Measurements from ENCODE around the gene C9.
"Not testable (repeated sequence)": the region's sequence is repeated elsewhere in the genome, so short reads cannot be mapped to it uniquely, and the experiment has no call there.

The C9 gene

DNA sequence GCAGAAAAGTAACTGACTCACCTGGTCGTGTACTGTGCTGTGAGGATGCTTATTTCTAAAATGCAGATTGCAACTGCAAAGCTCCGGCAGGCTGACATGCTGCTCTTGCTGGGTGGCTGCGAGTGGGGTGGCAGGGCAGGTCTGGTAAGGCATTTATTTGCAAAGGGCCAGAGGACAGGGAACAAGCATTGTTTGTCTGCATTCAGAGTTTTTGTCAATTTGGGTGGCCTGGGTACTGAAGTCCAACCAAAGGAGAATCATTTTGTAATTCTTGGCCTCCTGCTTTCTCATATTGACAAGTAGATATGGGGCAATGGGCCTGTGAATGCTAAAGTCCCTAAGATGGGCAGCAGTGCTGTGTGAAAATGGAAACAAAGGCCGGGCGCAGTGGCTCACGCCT, at the start of gene C9:
TSS of gene C9 (minus strand) at position 129 of the 400 bp plus-strand sequence. CDS start at position 98, 31 bp downstream.
- no peak for DNase-seq (ENCODE audit: low spot score)

- no peak for DNase-seq (ENCODE audit: low spot score)
These were observed 49.5 kb upstream of the C9 start for GRCh38 chr5:39413771-39414170.

GRCh38 chr5:39412721-39413394, 48.6 kb upstream of the C9 start:
- no peak for DNase-seq (ENCODE audit: low spot score)

DNA sequence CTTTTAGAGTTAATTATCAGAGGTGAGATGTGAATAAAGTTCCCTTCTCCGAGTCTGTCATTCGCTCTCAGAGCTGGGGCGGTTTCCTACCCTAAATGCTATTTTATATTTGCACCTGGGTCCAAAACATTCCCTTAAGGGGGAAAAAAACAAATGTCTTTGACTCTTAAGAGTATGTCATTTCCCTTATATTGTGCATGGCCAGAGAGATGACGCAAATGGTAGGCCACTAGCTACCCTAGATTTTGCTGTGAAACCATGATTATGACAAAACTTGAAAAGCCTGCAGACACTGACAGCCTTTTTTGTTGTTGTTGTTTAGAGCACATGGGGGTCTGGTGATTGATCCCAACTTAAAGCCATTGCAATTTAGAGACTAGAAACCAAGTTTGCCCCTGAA, 47.7 kb upstream of the C9 start:
- no peak for DNase-seq (ENCODE audit: low spot score)

DNA sequence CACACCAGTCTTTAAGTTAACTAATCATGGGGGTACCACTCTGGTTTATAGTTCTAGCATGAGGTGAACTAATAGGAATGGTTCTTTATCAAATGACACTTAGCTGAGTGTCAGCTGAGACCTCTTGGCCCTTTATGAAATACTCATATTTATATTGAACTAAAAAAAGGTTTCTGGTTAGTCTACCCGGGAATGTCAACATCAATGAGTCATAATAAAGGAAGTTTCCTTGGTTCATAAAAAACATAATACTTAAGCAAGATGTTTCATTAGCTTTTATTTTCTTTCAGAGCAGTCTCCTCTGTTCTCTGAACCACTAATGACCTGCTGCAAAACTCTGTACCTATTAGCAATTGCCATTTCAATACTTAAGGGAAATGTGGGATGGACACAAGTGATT, 46.8 kb upstream of the C9 start:
- no peak for DNase-seq (ENCODE audit: low spot score)

DNA sequence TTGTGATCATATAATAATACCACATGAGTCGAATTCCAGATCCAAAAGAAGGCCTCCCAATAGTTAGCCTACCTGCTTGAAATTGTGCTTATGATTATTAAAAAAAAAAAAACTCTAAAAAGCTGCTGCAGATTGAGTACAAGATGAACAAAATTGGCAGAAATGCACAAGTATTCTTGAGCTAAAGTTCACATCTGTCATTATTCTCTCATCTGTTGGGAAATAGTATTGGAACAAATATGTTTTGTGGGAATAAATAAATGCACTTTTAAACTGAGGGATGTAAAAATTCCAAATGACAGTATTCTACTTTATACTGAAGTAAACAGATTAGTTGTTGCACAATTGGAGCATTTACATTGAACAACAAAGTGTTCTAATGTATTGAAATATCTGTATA, 44.7 kb upstream of the C9 start:
- DNase-seq (ENCODE audit: low spot score) = no peak

DNA sequence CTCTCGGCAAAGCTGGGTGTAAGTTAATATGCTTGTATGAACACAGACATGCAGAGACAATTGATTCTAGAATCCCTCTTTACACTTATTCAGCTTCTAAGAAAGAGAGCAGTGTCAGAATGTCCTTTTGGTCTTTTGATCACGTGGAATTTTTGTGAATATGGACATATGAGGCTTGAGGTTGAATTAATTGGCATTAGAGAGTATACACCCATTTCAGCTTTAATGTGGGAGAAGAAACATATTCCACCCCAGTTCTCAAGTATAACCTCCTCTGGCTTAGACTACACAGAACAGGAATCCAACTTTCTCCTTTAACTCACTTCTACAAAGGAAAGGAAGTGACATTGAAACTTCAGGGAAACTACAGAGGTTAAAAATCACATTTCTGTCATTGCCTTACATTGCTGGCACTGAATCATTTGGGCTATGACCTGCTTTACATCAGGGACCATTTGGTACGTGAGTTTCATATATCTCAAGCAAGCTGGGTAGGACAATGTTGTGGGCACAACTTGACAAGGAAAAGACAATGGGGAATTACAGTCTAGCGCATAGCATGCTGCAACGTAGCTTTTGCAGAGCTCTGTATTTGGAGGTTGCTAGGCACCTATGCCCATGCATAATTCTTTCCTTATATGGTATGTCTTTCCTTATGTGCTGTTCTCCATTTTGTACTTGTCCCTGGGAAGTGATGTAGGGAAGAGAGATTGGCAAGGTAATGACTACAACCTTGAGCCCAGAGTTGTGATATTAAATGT, 41.0 kb upstream of the C9 start:
- no peak for DNase-seq (ENCODE audit: low spot score)

GRCh38 chr5:39403761-39404160, 39.5 kb upstream of the C9 start:
- DNase-seq (ENCODE audit: low spot score) = not testable (repeated sequence)

DNA sequence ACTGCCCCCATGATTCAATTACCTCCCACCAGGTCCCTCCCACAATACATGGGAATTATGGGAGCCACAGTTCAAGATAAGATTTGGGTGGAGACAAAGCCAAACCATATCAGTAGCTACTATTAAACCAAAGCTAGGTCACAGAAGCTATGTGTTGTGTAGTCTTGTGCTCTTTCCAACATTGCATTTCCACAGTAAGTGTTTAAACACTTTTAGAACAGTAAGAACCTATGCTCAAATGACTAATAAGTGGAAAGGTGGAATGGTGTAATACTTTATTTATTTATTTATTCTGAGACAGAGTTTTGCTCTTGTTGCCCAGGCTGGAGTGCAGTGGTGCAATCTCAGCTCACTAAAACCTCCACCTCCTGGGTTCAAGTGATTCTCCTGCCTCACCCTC, 37.8 kb upstream of the C9 start:
- not testable (repeated sequence) for DNase-seq (ENCODE audit: low spot score)

DNA sequence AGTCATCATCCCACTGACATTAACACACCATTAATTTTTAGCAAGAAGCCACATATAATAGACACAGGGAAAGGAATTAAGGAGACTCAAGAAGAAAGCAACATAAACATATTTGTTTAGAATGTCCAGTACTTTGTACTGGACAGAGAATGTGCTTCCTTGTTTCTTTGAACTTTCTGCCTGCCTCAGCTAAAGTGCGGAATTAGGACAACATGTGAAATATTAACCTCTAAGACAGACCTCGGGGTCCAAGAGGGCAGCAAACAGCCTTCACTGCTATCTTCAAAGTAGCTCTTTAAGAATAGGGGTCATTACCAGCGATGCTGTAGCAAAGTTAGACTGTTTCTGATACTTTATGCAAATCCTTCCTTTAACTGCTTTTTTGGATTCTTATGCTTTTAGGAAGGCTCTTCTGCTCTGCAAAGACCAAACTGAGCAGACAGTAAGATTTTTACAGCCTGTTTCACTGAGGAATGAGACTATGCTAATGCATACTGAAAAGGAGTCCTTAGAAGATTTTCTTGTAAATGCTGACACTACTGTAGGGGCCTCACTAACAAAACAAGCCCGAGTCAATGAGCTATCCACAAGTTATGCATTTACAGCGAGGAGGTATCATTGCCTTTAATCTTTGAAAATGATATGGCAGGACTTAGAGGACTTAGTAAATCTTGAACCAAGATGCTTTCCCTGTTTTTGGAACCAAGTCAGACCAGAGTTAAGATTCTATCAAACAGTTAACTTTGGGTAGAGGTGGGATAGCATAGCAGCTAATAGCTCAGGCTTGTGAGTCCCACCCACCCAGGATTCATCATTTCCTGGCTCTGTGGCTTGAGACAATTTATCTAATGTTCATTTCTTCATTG, 36.7 kb upstream of the C9 start:
- no peak for DNase-seq (ENCODE audit: low spot score)

DNA sequence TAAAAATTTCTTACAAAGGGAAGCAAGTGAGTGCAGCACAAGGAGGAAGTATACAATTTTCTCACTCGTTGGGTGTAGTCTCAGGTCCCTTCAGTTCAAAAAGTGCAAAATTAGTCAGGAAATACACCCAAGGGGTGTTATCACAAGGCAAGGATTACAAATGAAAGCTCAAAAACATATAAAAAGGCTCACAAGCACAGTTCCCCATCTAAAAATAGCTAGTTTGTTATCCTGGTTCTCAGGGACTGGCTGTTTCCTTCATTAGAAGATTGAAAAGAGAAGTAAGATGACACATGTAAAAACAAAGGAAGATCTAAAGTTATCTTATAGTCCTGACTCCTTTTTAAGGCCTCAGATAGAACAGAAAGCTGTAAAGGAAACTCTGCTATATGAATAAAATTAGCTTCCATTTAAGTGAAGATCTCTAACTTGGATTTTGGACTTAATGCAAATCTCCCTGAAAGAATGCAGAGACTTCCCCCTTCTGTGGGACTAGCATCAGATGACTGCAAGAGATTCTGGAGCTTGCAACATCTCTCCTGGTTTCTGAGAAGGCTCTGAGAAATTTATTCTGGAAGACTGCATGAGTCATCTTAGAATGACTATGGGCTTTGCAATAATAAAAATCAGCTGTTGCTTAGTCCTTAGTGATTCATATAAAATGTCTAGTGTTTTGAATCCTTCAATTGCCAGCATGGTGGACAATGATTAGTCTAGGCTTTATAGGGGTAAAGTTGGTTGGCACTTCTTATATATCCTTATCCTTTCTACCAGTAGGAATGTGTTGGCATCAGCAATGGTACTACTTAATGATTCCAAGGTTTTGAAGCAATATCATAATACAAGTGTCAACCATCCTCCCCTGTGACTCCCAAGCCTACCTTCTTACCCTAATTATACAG, 35.1 kb upstream of the C9 start:
- no peak for DNase-seq (ENCODE audit: low spot score)

DNA sequence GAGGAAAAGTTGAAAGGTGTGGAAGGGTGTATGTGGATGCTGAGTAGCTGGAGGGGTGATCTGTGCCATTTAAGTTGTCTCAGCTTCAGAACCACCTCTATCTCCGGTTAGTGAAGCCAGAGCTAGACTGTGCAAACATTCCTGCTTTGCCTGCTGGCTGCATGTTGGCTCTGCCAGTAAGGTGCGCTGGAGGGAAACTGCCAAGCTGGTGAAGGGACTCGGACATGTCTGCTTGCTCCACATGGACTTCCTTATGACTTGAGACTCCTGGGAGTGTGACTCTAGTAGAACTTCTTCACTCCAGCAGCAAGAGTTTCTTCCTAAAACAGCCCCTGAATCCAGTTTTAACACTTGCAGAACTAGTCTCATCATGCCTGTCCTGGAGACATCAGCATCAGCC, 32.5 kb upstream of the C9 start:
- DNase-seq (ENCODE audit: low spot score) = no peak

- DNase-seq (ENCODE audit: low spot score) = no peak
These were observed 31.2 kb upstream of the C9 start for GRCh38 chr5:39395521-39395920.

DNA sequence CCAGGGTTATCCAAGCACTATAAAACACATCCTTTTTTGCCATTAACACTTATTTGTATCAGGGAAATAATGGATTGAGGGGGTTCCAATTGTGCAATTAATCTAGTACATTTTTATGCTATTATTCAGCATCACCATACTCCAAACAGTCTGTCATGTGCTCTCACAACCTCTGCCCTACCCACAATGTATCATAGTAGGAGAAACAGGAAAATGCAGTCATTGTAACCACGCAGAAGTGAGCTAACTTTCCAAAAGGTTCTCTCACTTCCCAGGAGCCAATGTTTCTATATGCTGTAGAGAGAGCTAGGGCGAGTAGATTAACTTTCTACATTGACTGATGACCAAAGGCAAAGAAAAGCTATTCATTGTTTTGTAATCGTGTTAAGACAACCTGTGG, 30.7 kb upstream of the C9 start:
- DNase-seq (ENCODE audit: low spot score) = no peak

GRCh38 chr5:39390945-39391344, 26.6 kb upstream of the C9 start:
- no peak for DNase-seq (ENCODE audit: low spot score)

DNA sequence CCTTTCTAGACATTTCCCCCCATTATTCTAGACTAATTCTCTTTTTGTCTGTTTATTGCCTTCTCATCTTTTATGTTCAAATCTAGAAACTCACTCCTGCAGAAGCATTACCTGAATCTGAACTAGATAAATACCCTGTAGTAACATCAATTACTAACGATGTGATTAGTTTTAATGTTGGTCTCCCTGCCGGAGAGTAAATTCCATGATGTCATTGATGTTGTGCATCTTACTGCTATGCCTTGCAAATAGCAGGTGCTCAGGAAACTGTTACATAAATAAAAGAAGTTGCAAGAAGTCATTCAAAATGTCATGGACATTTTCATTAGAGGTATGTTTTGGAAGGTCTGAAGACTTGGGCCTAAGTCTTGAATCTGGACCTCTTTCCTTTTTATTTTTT, 23.0 kb upstream of the C9 start:
- no peak for DNase-seq (ENCODE audit: low spot score)

GRCh38 chr5:39384271-39384670, 20.0 kb upstream of the C9 start:
- DNase-seq (ENCODE audit: low spot score) = no peak

DNA sequence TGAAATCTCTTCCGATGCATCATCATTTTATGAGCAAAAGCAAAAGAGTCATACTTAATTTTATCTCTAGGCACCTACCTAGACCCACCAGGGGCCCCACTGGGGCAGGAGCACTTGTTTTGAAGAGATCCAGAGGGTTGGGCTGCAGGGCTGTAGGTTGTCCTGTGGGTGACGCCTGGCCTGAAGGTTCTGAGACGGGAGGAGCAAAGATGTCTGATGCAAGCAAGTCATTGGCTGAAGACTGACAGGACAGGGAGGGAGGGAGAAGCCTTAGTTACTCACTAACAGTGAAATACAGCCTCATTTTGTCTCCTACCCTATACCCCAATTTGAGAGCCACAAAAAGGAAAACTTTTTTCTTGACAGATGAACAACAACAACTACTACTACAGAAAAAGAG, 17.1 kb upstream of the C9 start:
- no peak for DNase-seq (ENCODE audit: low spot score)

GRCh38 chr5:39379693-39380092, 15.4 kb upstream of the C9 start:
- no peak for DNase-seq (ENCODE audit: low spot score)

- no peak for DNase-seq (ENCODE audit: low spot score)
These were observed 13.3 kb upstream of the C9 start for GRCh38 chr5:39377613-39378012.

DNA sequence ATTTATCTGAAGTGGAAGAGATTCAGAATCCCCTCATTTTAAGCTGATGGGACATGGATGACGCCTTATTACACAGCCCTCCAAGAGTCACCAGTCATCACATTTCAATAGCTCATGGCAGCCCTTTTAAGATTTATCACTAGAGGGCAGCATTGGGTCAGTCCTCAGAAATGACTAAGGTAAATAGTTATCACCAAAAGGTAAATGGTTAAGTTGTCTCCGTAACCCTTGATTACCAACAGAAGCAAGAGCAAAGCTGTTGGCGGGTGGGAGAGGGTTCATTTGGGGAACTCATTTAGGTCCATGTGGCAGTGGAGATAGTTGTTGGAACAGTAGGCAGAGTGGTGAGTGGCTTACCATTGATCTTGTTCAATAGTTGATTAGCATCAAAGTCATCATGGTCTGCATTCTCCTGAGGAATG, 12.0 kb upstream of the C9 start:
- peak; percentile 31 for DNase-seq (ENCODE audit: low spot score)

DNA sequence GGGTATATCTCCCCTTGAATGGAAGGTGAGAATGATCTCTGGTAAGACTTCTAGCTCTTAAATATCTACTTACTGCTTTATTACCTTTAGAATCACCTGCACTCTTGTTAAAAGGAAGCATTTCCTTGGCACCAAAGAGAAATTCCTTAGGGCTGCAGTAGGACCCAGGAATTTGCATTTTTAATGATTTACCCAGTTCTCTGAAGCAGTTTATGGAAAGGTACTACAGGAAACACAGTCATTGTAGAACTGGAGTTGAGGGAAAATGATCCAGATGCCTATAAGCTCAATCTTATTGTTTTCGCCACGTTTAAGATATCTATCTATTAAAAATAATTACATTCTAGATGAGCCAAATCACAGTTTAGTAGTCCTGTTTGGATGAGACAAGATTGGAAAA, 9.5 kb upstream of the C9 start:
- DNase-seq (ENCODE audit: low spot score) = no peak
